Activated CD4-positive, alpha-beta memory T cell treated with anti-CD3 and anti-CD28 coated beads, Interleukin-2, amount 10 ng/mL, durations not matched to agents 7 days and 5 days (primary cell): ENCODE measurements around the gene MPIG6B. TPM values are rescaled to one million over a fixed set of nuclear protein-coding genes. Genes with fewer than 3 reads are reported as not detected.

Experiments
- CTCF ChIA-PET: fragments of 350-600 bp; sonication (Branson Sonifier 250); formaldehyde crosslinking; loops from one replicate; lab custom pipeline; 2021; ENCODE audit warnings: antibody characterized with exemption, inconsistent platforms; lab: Charles Lee
- POLR2A ChIA-PET: fragments of 350-600 bp; sonication (Branson Sonifier 250); formaldehyde crosslinking; loops from one replicate; lab custom pipeline; 2021; ENCODE audit warnings: antibody characterized with exemption; lab: Charles Lee
- DNase-seq: peaks from one replicate; pipeline ENCODE4 v3.0.0-alpha.2; 2020
- H3K27ac Mint-ChIP-seq: one replicate; pipeline ENCODE4 v1.8.0; 2021; ENCODE audit warnings: mild to moderate bottlenecking, mixed read lengths
- H3K27me3 Mint-ChIP-seq: one replicate; pipeline ENCODE4 v1.8.0; 2021; ENCODE audit warnings: mixed read lengths
- H3K36me3 Mint-ChIP-seq: one replicate; pipeline ENCODE4 v1.8.0; 2021; ENCODE audit warnings: low read depth, mixed read lengths
- H3K4me1 Mint-ChIP-seq: one replicate; pipeline ENCODE4 v1.8.0; 2021; ENCODE audit warnings: mixed read lengths
- H3K4me3 Mint-ChIP-seq: one replicate; pipeline ENCODE4 v1.8.0; 2021; ENCODE audit warnings: mild to moderate bottlenecking, mixed read lengths
- H3K9me3 Mint-ChIP-seq: one replicate; pipeline ENCODE4 v1.8.0; 2021; ENCODE audit warnings: mixed read lengths
- total RNA-seq, 2 experiments: library from RNA; stranded (reverse); gene quantifications; one replicate each; pipeline ENCODE4 v1.2.3, GENCODE V29; 2021

The MPIG6B gene
- total RNA-seq, 2 experiments from 2014 or later = not detected

GRCh38 chr6:31744422-31744821, 21.2 kb downstream of the MPIG6B start:
- peaks cover 60% of the 10 kb centered on the region for H3K36me3 Mint-ChIP-seq
- peaks cover 26% of the 10 kb centered on the region for H3K4me1 Mint-ChIP-seq

DNA sequence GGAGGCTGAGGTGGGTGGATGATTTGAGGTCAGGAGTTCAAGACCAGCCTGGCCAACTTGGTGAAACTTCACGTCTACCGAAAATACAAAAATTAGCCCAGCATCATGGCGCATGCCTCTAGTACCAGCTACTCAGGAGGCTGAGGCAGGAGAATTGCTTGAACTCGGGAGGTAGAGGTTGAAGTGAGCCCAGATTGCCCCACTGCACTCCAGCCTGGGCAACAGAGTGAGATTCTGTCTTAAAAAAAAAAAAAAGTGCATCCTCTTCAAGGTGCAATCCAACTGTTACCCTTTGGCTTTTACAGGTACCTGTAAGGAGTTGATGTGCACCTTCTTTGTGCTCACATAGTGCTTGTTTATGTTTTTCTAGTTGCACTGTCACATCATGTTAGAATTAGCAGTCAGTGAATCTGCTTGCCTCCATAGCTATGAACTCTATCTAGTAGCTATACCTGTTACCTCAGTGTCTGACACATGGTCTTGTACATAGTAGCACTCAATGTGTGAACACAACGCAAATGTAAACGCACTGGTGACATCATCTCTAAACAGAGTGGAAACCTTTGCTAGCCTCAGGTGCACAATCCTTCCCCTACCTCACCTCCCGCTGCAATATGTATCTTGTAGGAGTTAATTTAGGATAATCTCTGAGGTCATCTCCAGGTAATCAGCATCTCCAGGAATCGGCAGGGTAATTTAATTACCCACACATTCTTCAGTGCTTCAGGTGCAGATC, 26.3 kb downstream of the MPIG6B start:
- POLR2A ChIA-PET = interaction anchor here (4.5 kb wide), 1 partner anchor 10 kb away, joined by 27 read pairs; the partner anchor contains the start of gene MSH5
- DNase-seq = no peak
- CTCF ChIA-PET = interaction anchor here (0.9 kb wide), 2 partner anchors 9 to 20 kb away, joined by 3 to 4 read pairs; partner anchors contain the start of gene MSH5
- no peak overlapping the region for H3K4me3 Mint-ChIP-seq
- peaks cover 5% of the 10 kb centered on the region for H3K4me1 Mint-ChIP-seq
- H3K27ac Mint-ChIP-seq = no peak overlapping the region
- no peaks in the 10 kb centered on the region for H3K27me3 Mint-ChIP-seq
- peaks cover 32% of the 10 kb centered on the region for H3K36me3 Mint-ChIP-seq
- no peaks in the 10 kb centered on the region for H3K9me3 Mint-ChIP-seq

More at GRCh38 chr6:31744422-31744821, 21.2 kb downstream of the MPIG6B start:
- no peaks in the 10 kb centered on the region for H3K9me3 Mint-ChIP-seq
- no peak for DNase-seq
- ChIA-PET POLR2A (no interaction called here), CTCF (interaction anchor here (1.2 to 7.8 kb wide), 2 partner anchors 8 to 27 kb away, joined by 3 to 88 read pairs; partner anchors contain the start of gene CLIC1)
- no peak overlapping the region for H3K4me3 Mint-ChIP-seq
- peak overlapping the region; percentile 30 for H3K27ac Mint-ChIP-seq
- H3K27me3 Mint-ChIP-seq = no peaks in the 10 kb centered on the region

DNA sequence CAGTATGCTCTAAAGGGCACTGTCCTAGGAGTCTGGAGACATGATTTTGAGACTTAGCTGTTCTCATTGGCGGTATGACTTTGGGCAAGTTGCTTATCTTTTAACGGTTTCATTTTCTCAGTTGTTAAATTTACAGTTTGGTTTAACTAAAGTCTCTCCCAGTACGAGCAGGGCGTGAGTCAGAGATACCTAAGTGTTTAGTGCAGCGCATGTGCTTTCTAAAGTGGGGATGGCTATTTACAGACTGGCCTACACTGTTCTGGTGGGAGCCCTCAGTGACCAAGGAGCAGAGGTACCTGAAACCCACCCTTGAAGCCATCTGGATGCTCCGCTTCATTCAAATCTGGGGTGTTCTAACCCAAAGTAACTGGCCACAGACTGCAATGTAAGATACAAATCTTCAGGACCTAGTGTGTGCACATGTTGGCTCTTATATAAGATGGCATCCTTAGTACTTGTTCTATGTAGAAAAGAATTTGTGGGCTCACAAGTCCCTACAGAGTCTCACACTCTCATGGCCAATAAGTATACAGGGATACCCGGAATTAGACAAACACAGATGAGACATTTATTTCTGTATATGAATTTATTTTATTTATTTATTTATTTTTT, 27.3 kb downstream of the MPIG6B start:
- no peaks in the 10 kb centered on the region for H3K9me3 Mint-ChIP-seq
- peaks cover 25% of the 10 kb centered on the region for H3K36me3 Mint-ChIP-seq
- no peaks in the 10 kb centered on the region for H3K4me1 Mint-ChIP-seq
- no peak overlapping the region for H3K27ac Mint-ChIP-seq
- H3K27me3 Mint-ChIP-seq = no peaks in the 10 kb centered on the region
- DNase-seq = no peak
- POLR2A ChIA-PET = interaction anchor here (4.5 kb wide), 1 partner anchor 11 kb away, joined by 27 read pairs; the partner anchor contains the start of gene MSH5
- no peak overlapping the region for H3K4me3 Mint-ChIP-seq
- CTCF ChIA-PET = interaction anchor here (0.9 to 1.5 kb wide), 2 partner anchors 10 to 19 kb away, joined by 3 to 5 read pairs; partner anchors contain the start of gene MSH5

- CTCF ChIA-PET = interaction anchor here (0.7 to 1.5 kb wide), 3 partner anchors 17 to 228 kb away, joined by 3 to 8 read pairs (median 6); no protein-coding TSS in a partner anchor
- no peaks in the 10 kb centered on the region for H3K9me3 Mint-ChIP-seq
- no peak overlapping the region for H3K4me3 Mint-ChIP-seq
- no peaks in the 10 kb centered on the region for H3K27me3 Mint-ChIP-seq
- POLR2A ChIA-PET = interaction anchor here (0.7 to 4.5 kb wide), 3 partner anchors 13 to 42 kb away, joined by 3 to 27 read pairs (median 3); partner anchors contain the start of genes CLIC1 and MSH5
- H3K4me1 Mint-ChIP-seq = no peaks in the 10 kb centered on the region
- no peak overlapping the region for H3K27ac Mint-ChIP-seq
- peaks cover 14% of the 10 kb centered on the region for H3K36me3 Mint-ChIP-seq
- no peak for DNase-seq
These were observed 29.7 kb downstream of the MPIG6B start for GRCh38 chr6:31752739-31753319.

DNA sequence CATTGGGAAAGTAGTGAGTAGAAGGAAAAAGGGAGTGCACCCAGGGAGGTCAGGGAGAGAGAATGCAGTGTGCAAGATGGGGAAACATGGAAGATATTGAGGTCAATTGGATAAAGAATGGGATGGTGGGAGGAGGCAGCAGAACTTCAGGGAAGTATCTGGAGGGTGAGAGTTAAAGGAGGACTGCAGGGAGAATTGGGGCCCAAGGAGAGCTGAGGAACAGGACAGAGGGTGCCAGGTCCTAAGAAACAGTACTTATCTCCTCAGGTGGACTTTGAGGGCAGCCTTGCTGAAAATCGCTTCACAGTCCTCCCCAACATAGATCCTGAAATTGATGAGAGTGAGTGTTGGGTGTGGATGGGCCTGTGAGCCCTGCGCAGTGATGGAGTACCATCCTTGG, 35.1 kb downstream of the MPIG6B start:
- peaks cover under 1% of the 10 kb centered on the region for H3K4me1 Mint-ChIP-seq
- peaks cover 28% of the 10 kb centered on the region for H3K36me3 Mint-ChIP-seq
- POLR2A ChIA-PET = interaction anchor here (0.7 to 2.1 kb wide), 4 partner anchors 8 to 18 kb away, joined by 3 to 5 read pairs (median 4); no protein-coding TSS in a partner anchor
- no peak overlapping the region for H3K4me3 Mint-ChIP-seq
- no peaks in the 10 kb centered on the region for H3K9me3 Mint-ChIP-seq
- H3K27ac Mint-ChIP-seq = no peak overlapping the region
- CTCF ChIA-PET = interaction anchor here (2.7 kb wide), 1 partner anchor 12 kb away, joined by 12 read pairs; no protein-coding TSS in a partner anchor
- no peaks in the 10 kb centered on the region for H3K27me3 Mint-ChIP-seq
- DNase-seq = no peak

GRCh38 chr6:31760790-31761189, 37.6 kb downstream of the MPIG6B start:
- H3K27ac Mint-ChIP-seq = no peak overlapping the region
- H3K9me3 Mint-ChIP-seq = no peaks in the 10 kb centered on the region
- POLR2A ChIA-PET = interaction anchor here (1.1 to 1.3 kb wide), 2 partner anchors 23 to 31 kb away, joined by 4 to 7 read pairs; no protein-coding TSS in a partner anchor
- peaks cover 11% of the 10 kb centered on the region for H3K4me1 Mint-ChIP-seq
- peaks cover 33% of the 10 kb centered on the region for H3K36me3 Mint-ChIP-seq
- H3K4me3 Mint-ChIP-seq = no peak overlapping the region
- CTCF ChIA-PET = no interaction called here
- no peak for DNase-seq
- no peaks in the 10 kb centered on the region for H3K27me3 Mint-ChIP-seq

DNA sequence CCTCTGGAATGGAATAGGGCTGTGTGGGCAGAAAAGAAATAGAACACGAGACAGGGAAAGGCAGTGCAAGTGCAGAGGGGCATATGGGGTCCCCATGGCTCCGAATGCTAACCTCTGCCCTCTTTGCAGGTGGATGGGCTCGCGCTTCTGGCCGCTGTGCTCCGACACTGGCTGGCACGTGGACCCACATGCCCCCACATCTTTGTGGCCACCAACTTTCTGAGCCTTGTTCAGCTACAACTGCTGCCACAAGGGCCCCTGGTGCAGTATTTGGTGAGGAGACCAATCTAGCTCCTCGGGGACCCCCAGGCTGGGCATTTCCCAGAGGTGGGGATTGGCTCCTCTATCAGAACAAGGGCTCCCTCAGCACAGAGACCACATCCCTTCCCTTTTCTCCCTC, 38.2 kb downstream of the MPIG6B start:
- Mint-ChIP-seq H3K9me3 (no peaks in the 10 kb centered on the region), H3K4me3 (no peak overlapping the region), H3K36me3 (peaks cover 33% of the 10 kb centered on the region), H3K4me1 (peaks cover 11% of the 10 kb centered on the region), H3K27ac (no peak overlapping the region), H3K27me3 (no peaks in the 10 kb centered on the region)
- CTCF ChIA-PET = no interaction called here
- no peak for DNase-seq
- POLR2A ChIA-PET = interaction anchor here (1.1 to 1.3 kb wide), 2 partner anchors 24 to 31 kb away, joined by 4 to 7 read pairs; no protein-coding TSS in a partner anchor

- POLR2A ChIA-PET = no interaction called here
- CTCF ChIA-PET = no interaction called here
- H3K4me1 Mint-ChIP-seq = peaks cover 11% of the 10 kb centered on the region
- peak within 1 kb of the TSS; percentile 2 for H3K27ac Mint-ChIP-seq
- DNase-seq = no peak
- H3K36me3 Mint-ChIP-seq = peaks cover 36% of the 10 kb centered on the region
- H3K4me3 Mint-ChIP-seq = no peak within 1 kb of the TSS
- no peaks in the 10 kb centered on the region for H3K27me3 Mint-ChIP-seq
- H3K9me3 Mint-ChIP-seq = no peaks in the 10 kb centered on the region
These were observed 39.2 kb downstream of the MPIG6B start, which contains the start of gene SAPCD1 for GRCh38 chr6:31762356-31762755. Gene SAPCD1, plus strand, starts transcription at chr6:31762656. Its CDS starts 399 bp downstream, at chr6:31763055.

DNA sequence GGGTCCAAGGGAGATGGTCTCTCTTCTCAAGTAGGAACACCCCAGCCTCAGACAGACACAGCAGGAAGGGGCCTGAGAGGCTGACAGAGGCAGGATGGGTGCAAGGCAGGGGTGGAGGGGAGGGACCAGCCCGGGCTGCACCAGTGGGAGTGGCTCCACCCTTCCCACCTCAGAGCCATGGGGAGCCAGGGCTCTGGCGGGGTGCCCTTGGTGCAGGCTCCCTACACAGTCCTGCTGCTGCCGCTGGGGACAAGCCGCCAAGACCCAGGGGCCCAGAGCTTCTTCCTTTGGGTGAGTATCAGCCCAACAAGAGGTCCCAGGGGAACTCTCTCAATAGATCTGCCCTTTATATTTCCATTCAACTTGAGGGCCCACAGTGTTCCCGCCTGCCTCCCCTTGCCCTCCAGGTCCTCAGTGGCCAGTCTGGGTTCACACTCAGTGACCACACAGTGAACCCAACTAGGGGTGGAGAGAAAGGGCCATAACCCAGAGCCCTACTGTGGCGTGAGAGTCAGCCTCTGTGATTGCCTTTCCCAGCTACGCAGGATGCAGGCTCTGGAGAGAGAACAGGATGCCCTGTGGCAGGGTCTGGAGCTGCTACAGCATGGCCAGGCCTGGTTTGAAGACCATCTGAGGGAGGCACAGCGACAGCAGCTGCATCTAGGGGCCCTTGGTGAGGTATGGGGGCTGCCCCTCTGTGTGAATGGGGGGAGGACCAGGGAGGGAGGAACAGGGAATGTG, 39.9 kb downstream of the MPIG6B start:
- Mint-ChIP-seq H3K4me3 (no peak overlapping the region), H3K36me3 (peaks cover 34% of the 10 kb centered on the region), H3K27ac (peak overlapping the region; percentile 2), H3K4me1 (peaks cover 11% of the 10 kb centered on the region), H3K9me3 (no peaks in the 10 kb centered on the region), H3K27me3 (no peaks in the 10 kb centered on the region)
- ChIA-PET CTCF (interaction anchor here (0.6 kb wide), 1 partner anchor 27 kb away, joined by 3 read pairs; no protein-coding TSS in a partner anchor), POLR2A (no interaction called here)
- no peak for DNase-seq

DNA sequence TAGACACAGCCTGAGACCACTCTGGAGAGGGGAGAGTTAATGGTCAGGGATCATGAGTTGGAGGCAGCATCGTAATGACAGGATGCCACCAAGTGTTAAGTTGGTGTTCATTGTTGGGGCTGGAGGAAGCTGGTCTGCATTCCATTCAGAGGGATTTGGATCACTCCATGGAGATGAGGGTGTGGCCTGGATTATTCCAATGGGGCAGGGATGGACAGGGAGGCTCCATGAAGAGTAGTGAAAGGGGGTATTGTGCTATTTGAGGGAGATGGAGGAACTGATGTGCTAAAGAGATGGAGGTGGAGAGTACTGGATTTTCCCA, 40.4 kb downstream of the MPIG6B start:
- no peak for DNase-seq
- Mint-ChIP-seq H3K4me1 (peaks cover 14% of the 10 kb centered on the region), H3K9me3 (no peaks in the 10 kb centered on the region), H3K27ac (peak overlapping the region; percentile 2), H3K27me3 (no peaks in the 10 kb centered on the region), H3K36me3 (peaks cover 36% of the 10 kb centered on the region), H3K4me3 (no peak overlapping the region)
- ChIA-PET CTCF (interaction anchor here (0.6 kb wide), 1 partner anchor 26 kb away, joined by 3 read pairs; no protein-coding TSS in a partner anchor), POLR2A (no interaction called here)

DNA sequence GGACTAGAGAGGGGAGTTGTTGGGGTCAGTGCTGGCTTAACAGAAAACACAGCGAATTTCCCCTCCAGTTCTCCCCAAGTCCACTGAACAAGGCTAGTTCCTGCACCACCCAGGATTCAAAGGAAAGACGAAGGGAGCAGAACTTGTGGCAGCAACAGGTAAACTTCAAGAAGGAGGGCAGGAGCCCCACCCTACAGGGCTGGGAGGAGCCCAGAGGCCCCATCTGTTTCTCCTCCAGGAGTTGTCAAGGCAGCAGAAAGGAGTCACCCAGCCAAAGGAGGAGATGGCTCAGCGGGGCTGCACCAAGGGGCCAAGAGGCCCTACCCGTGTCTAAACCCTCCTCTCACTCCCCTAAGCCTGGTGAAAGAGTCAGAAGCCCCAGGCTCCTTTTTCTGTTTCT, 41.0 kb downstream of the MPIG6B start:
- H3K36me3 Mint-ChIP-seq = peaks cover 39% of the 10 kb centered on the region

DNA sequence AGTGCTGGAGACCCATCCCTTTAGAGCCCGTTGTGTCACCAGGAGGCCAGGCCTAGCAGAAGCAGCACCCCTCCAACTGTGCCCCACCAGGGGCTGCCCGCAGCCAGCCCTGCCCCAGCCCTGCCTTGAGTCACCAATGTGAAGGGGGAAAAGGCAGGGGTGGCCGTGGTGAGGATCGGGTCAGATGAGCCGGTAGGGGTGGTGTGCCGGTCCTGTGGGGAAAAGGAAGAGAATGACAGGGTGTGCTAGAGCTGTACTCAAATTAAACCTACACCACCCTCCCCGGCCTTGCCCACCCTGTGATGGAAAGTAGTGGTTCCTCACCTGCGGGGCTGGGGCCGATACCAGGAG, 42.4 kb downstream of the MPIG6B start:
- ChIA-PET CTCF (interaction anchor here (1.0 to 1.3 kb wide), 2 partner anchors 24 to 27 kb away, joined by 3 read pairs; no protein-coding TSS in a partner anchor), POLR2A (interaction anchor here (1.0 kb wide), 2 partner anchors 8 to 30 kb away, joined by 3 to 4 read pairs; partner anchors contain the start of gene VARS1)
- H3K9me3 Mint-ChIP-seq = no peaks in the 10 kb centered on the region
- no peak overlapping the region for H3K4me3 Mint-ChIP-seq
- no peak for DNase-seq
- H3K27me3 Mint-ChIP-seq = no peaks in the 10 kb centered on the region
- H3K27ac Mint-ChIP-seq = no peak overlapping the region
- peaks cover 38% of the 10 kb centered on the region for H3K36me3 Mint-ChIP-seq
- peaks cover 24% of the 10 kb centered on the region for H3K4me1 Mint-ChIP-seq

More for the DNA sequence above, 41.0 kb downstream of the MPIG6B start:
- ChIA-PET POLR2A (no interaction called here), CTCF (interaction anchor here (1.3 kb wide), 1 partner anchor 53 kb away, joined by 3 read pairs; no protein-coding TSS in a partner anchor)
- Mint-ChIP-seq H3K27ac (no peak overlapping the region), H3K4me1 (peaks cover 16% of the 10 kb centered on the region), H3K4me3 (no peak overlapping the region), H3K9me3 (no peaks in the 10 kb centered on the region), H3K27me3 (no peaks in the 10 kb centered on the region)
- no peak for DNase-seq
